GM13977 (cell line): ENCODE results near the gene PPP4R2.

Experiments
- DNase-seq: peaks from one replicate; pipeline ENCODE4 v3.0.0; 2012; ENCODE audit warnings: low spot score
- CTCF ChIP-seq: IDR thresholded peaks from 2 replicates; pipeline ENCODE4 v1.5.1; 2012; ENCODE audit warnings: mild to moderate bottlenecking, control low read depth; ENCODE audit not compliant: insufficient read depth; ENCODE audit errors: extremely low read depth, missing control alignments
- in situ Hi-C: fragments of 300-500 bp; cut with MboI; formaldehyde crosslinking; loops from one replicate; pipeline ENCODE4 v1.12.0; 2022; ENCODE audit warnings: low sequenced_read_pairs, low pct_unique_long_range_greater_than_20kb, mixed read lengths, inconsistent platforms; ENCODE audit not compliant: unreplicated experiment

Gene PPP4R2

GRCh38 chr3:72974956-72975355 lies 21.7 kb upstream of the PPP4R2 start:
- TF ChIP-seq CTCF, result no peak
- in situ Hi-C loops, result no loop called here
- DNase-seq, result no peak

GRCh38 chr3:72976281-72976741 lies 20.3 kb upstream of the PPP4R2 start:
- in situ Hi-C loops, result no loop called here
- no peak for DNase-seq
- TF ChIP-seq CTCF, result no peak

GRCh38 chr3:72977060-72977808 lies 19.4 kb upstream of the PPP4R2 start:
- no peak for TF ChIP-seq CTCF
- in situ Hi-C loops, result no loop called here
- peak; percentile 17 for DNase-seq

GRCh38 chr3:72982609-72983366 lies 13.8 kb upstream of the PPP4R2 start:
- TF ChIP-seq CTCF, result no peak
- no peak for DNase-seq
- in situ Hi-C loops, result no loop called here

- no peak for DNase-seq
- in situ Hi-C loops, result no loop called here
- no peak for TF ChIP-seq CTCF
Observed at GRCh38 chr3:72985576-72985975, 11.0 kb upstream of the PPP4R2 start.

GRCh38 chr3:72990701-72991395 lies 5.8 kb upstream of the PPP4R2 start:
- in situ Hi-C loops, result no loop called here
- DNase-seq, result no peak

More at GRCh38 chr3:72990701-72991395, 5.8 kb upstream of the PPP4R2 start:
- no peak for TF ChIP-seq CTCF
